HT1080 (cell line): ENCODE results near the gene MOCS2. TPM values are rescaled to one million over a fixed set of nuclear protein-coding genes. Genes with fewer than 3 reads are reported as not detected.
"Not testable (repeated sequence)": the region's sequence is repeated elsewhere in the genome, so short reads cannot be mapped to it uniquely, and the experiment has no call there.

ENCODE experiments used
- DNase-seq: peaks from one replicate; pipeline ENCODE4 v3.0.0-alpha.2; 2015; ENCODE audit warnings: low read depth
- polyA plus RNA-seq, 2 experiments: library from polyadenylated mRNA; depleted of rRNA; stranded (reverse); fragments of >200 nt; gene quantifications; 2 replicates each; pipeline ENCODE4 v1.2.3, GENCODE V29; 2015
- total RNA-seq: library from RNA; depleted of rRNA; stranded (reverse); fragments of >200 nt; shearing (Covaris generic); gene quantifications from 2 replicates; pipeline ENCODE4 v1.2.3, GENCODE V29; 2014; rRNA removed

The MOCS2 gene
- 54.3 and 62.7 TPM in 2 replicates for total RNA-seq
- 75.0 and 85.5 TPM in 2 replicates for polyA plus RNA-seq (2015; cell fraction: cytosol; rRNA removed)
- polyA plus RNA-seq (2015; cell fraction: nucleus; rRNA removed), result 31.8 and 37.8 TPM in 2 replicates

- peak; percentile 87 for DNase-seq
Measured at GRCh38 chr5:53109443-53110127, at the start of gene MOCS2. MOCS2 (minus strand) TSS chr5:53109757; CDS start chr5:53107174, 2,583 bp downstream.

- DNase-seq, result peak; percentile 75
Measured at GRCh38 chr5:53151713-53152458, 42.3 kb upstream of the MOCS2 start.

GRCh38 chr5:53133020-53133419, 23.5 kb upstream of the MOCS2 start:
- no peak for DNase-seq

GRCh38 chr5:53130266-53130665, 20.7 kb upstream of the MOCS2 start:
- DNase-seq, result no peak

GRCh38 chr5:53128481-53128880, 18.9 kb upstream of the MOCS2 start:
- no peak for DNase-seq

- no peak for DNase-seq
Measured at GRCh38 chr5:53127107-53127506, 17.6 kb upstream of the MOCS2 start.

- DNase-seq, result peak; percentile 87
Measured at GRCh38 chr5:53126521-53126920, 17.0 kb upstream of the MOCS2 start.

- DNase-seq, result peak; percentile 33
Measured at GRCh38 chr5:53123702-53124101, 14.1 kb upstream of the MOCS2 start.

- DNase-seq, result no peak
Measured at GRCh38 chr5:53120165-53120564, 10.6 kb upstream of the MOCS2 start.

GRCh38 chr5:53118879-53119278, 9.3 kb upstream of the MOCS2 start:
- DNase-seq, result no peak

GRCh38 chr5:53116597-53116996, 7.0 kb upstream of the MOCS2 start:
- no peak for DNase-seq

- DNase-seq, result no peak
Measured at GRCh38 chr5:53114988-53115387, 5.4 kb upstream of the MOCS2 start.

- no peak for DNase-seq
Measured at GRCh38 chr5:53113947-53114346, 4.4 kb upstream of the MOCS2 start.

- DNase-seq, result no peak
Measured at GRCh38 chr5:53112909-53113308, 3.4 kb upstream of the MOCS2 start.

GRCh38 chr5:53112307-53112706, 2.8 kb upstream of the MOCS2 start:
- DNase-seq, result not testable (repeated sequence)

GRCh38 chr5:53111139-53111538, 1.6 kb upstream of the MOCS2 start:
- DNase-seq, result no peak

- no peak for DNase-seq
Measured at GRCh38 chr5:53110156-53110555, 599 bp upstream of the MOCS2 start.

- DNase-seq, result no peak
Measured at GRCh38 chr5:53109056-53109442, 508 bp downstream of the MOCS2 start.

GRCh38 chr5:53105611-53106300, 3.8 kb downstream of the MOCS2 start:
- DNase-seq, result no peak

- DNase-seq, result no peak
Measured at GRCh38 chr5:53100606-53101005, 9.0 kb downstream of the MOCS2 start.

- DNase-seq, result no peak
Measured at GRCh38 chr5:53099546-53099945, 10.0 kb downstream of the MOCS2 start.

GRCh38 chr5:53095931-53096525, 13.5 kb downstream of the MOCS2 start:
- peak; percentile 51 for DNase-seq
